Measurements from ENCODE around the gene SORCS3. TPM values are rescaled to one million over a fixed set of nuclear protein-coding genes. Genes with fewer than 3 reads are reported as not detected.

Gene SORCS3
- total RNA-seq, 1 experiment from 2014 or later: not detected

- ChIA-PET CTCF (no interaction called here), POLR2A (no interaction called here)
- intact Hi-C loops (cut with micrococcal nuclease; ENCODE audit: unreplicated experiment) (no loop called here), in situ Hi-C loops (cut with HindIII; ENCODE audit: low pct_unique_long_range_greater_than_20kb, low sequenced_read_pairs) (no loop called here)
- no peak for ATAC-seq
- no peak for TF ChIP-seq TCF7L2 (IDR thresholded peaks at IDR 0.05; ENCODE audit: low read depth, low read length)
- H3K4me3 ChIP-seq (ENCODE audit: low read depth in 2 of 2, low read length in 2 of 2): no peak overlapping the region
- no peaks in the 10 kb centered on the region for H3K36me3 ChIP-seq (ENCODE audit: control insufficient read depth, insufficient read depth, low read length)
- H3K27me3 ChIP-seq (ENCODE audit: control insufficient read depth, insufficient read depth, low read length): no peaks in the 10 kb centered on the region
- no TSS peak for BruUV-seq (replicated peaks)
- DNase-seq (ENCODE audit: low read depth, low spot score): no peak
- no peaks in the 10 kb centered on the region for H3K4me1 ChIP-seq (ENCODE audit: control insufficient read depth, insufficient read depth, low read length)
- no peak overlapping the region for H3K27ac ChIP-seq (ENCODE audit: low read length)
- H3K9me3 ChIP-seq (ENCODE audit: control insufficient read depth, insufficient read depth, low read depth, low read length): no peaks in the 10 kb centered on the region
Measured at GRCh38 chr10:104923501-104923900, 282.4 kb downstream of the SORCS3 start.

- no peak for DNase-seq (ENCODE audit: low read depth, low spot score)
- intact Hi-C loops (cut with micrococcal nuclease; ENCODE audit: unreplicated experiment) (loop anchor here (2.0 kb wide), 1 partner anchor 517 kb away; no protein-coding TSS in a partner anchor), in situ Hi-C loops (cut with HindIII; ENCODE audit: low pct_unique_long_range_greater_than_20kb, low sequenced_read_pairs) (no loop called here)
- Histone ChIP-seq H3K36me3 (ENCODE audit: control insufficient read depth, insufficient read depth, low read length) (no peaks in the 10 kb centered on the region), H3K27ac (ENCODE audit: low read length) (no peak overlapping the region), H3K4me1 (ENCODE audit: control insufficient read depth, insufficient read depth, low read length) (no peaks in the 10 kb centered on the region), H3K4me3 (ENCODE audit: low read depth in 2 of 2, low read length in 2 of 2) (no peak overlapping the region), H3K27me3 (ENCODE audit: control insufficient read depth, insufficient read depth, low read length) (no peaks in the 10 kb centered on the region), H3K9me3 (ENCODE audit: control insufficient read depth, insufficient read depth, low read depth, low read length) (no peaks in the 10 kb centered on the region)
- ChIA-PET CTCF (interaction anchor here (0.6 kb wide), 1 partner anchor 9 kb away, joined by 3 read pairs; no protein-coding TSS in a partner anchor), POLR2A (no interaction called here)
- ATAC-seq: no peak
- BruUV-seq (replicated peaks): no TSS peak
- no peak for TF ChIP-seq POLR2AphosphoS5 (IDR thresholded peaks at IDR 0.05; ENCODE audit: low read depth, low read length)
- no peak for TF ChIP-seq TCF7L2 (IDR thresholded peaks at IDR 0.05; ENCODE audit: low read depth, low read length)
- TF ChIP-seq SIN3A (IDR thresholded peaks at IDR 0.05; ENCODE audit: borderline replicate concordance, insufficient read depth, low read depth, low read length): no peak
- TF ChIP-seq, protein P1, sequence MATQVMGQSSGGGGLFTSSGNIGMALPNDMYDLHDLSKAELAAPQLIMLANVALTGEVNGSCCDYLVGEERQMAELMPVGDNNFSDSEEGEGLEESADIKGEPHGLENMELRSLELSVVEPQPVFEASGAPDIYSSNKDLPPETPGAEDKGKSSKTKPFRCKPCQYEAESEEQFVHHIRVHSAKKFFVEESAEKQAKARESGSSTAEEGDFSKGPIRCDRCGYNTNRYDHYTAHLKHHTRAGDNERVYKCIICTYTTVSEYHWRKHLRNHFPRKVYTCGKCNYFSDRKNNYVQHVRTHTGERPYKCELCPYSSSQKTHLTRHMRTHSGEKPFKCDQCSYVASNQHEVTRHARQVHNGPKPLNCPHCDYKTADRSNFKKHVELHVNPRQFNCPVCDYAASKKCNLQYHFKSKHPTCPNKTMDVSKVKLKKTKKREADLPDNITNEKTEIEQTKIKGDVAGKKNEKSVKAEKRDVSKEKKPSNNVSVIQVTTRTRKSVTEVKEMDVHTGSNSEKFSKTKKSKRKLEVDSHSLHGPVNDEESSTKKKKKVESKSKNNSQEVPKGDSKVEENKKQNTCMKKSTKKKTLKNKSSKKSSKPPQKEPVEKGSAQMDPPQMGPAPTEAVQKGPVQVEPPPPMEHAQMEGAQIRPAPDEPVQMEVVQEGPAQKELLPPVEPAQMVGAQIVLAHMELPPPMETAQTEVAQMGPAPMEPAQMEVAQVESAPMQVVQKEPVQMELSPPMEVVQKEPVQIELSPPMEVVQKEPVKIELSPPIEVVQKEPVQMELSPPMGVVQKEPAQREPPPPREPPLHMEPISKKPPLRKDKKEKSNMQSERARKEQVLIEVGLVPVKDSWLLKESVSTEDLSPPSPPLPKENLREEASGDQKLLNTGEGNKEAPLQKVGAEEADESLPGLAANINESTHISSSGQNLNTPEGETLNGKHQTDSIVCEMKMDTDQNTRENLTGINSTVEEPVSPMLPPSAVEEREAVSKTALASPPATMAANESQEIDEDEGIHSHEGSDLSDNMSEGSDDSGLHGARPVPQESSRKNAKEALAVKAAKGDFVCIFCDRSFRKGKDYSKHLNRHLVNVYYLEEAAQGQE (IDR thresholded peaks at IDR 0.05; ENCODE audit: insufficient read depth in 1 of 2, low read depth in 2 of 2, low read length in 1 of 2): no peak
- TF ChIP-seq CTCF (IDR thresholded peaks at IDR 0.05): no peak
Measured at GRCh38 chr10:104924101-104924795, 283.2 kb downstream of the SORCS3 start.

DNA sequence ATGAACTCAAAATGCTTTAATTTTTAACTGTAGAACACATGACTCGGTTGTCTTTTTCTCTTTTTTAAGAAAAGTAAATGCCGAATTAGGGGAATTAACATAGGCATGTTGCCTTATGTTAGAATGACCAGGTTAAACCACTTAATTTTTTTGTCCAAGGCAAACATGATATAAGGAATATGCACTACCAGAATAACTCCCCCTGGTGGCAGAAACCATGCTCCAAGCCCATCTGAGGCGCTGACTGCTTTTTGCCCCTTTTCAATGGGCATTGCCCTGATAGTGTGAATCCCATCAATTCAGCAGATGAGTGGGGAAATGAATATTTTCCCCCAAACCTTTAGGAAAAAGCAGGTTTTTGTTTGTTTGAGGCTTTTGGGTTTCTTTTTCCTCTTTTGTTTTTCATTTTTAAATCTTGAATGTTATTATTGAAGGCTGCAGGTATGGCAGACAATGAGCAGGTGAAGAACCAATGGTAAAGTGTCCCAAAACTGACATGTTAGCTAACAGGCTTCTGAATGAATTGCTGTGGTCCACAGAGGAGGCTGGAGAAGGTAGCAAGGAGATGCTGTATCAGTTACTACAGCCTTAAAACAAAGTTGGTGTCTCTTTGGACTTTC, 284.3 kb downstream of the SORCS3 start:
- POLR2A ChIA-PET: no interaction called here
- TF ChIP-seq POLR2AphosphoS5 (IDR thresholded peaks at IDR 0.05; ENCODE audit: low read depth, low read length) (no peak), TCF7L2 (IDR thresholded peaks at IDR 0.05; ENCODE audit: low read depth, low read length) (no peak), CTCF (IDR thresholded peaks at IDR 0.05) (peak; percentile 85)
- Histone ChIP-seq H3K4me1 (ENCODE audit: control insufficient read depth, insufficient read depth, low read length) (no peaks in the 10 kb centered on the region), H3K27me3 (ENCODE audit: control insufficient read depth, insufficient read depth, low read length) (no peaks in the 10 kb centered on the region; the same call in 1 of the 2 replicates), H3K4me3 (ENCODE audit: low read depth in 2 of 2, low read length in 2 of 2) (no peak overlapping the region), H3K27ac (ENCODE audit: low read length) (no peak overlapping the region), H3K9me3 (ENCODE audit: control insufficient read depth, insufficient read depth, low read depth, low read length) (no peaks in the 10 kb centered on the region), H3K36me3 (ENCODE audit: control insufficient read depth, insufficient read depth, low read length) (no peaks in the 10 kb centered on the region)
- no TSS peak for BruUV-seq (replicated peaks)
- in situ Hi-C loops (cut with HindIII; ENCODE audit: low pct_unique_long_range_greater_than_20kb, low sequenced_read_pairs): no loop called here
- intact Hi-C loops (cut with micrococcal nuclease; ENCODE audit: unreplicated experiment): loop anchor here (2.0 kb wide), 1 partner anchor 519 kb away; no protein-coding TSS in a partner anchor
- DNase-seq (ENCODE audit: low read depth, low spot score): peak; percentile 43
- ATAC-seq: peak; percentile 85
- CTCF ChIA-PET: interaction anchor here (0.6 kb wide), 1 partner anchor 10 kb away, joined by 3 read pairs; no protein-coding TSS in a partner anchor
